ENCODE data around the gene TMCC1. TPM values are rescaled to one million over a fixed set of nuclear protein-coding genes. Genes with fewer than 3 reads are reported as not detected.
A peak's percentile ranks its signal among the peaks of the same experiment; 100 is the strongest.

The TMCC1 gene
- total and polyA plus RNA-seq, 12 donors, result 5.3 to 36.0 (median 27.2) TPM

- H3K4me1 ChIP-seq, result peaks cover 19 to 80% (median 75%) of the 10 kb centered on the region in 9 donors
- intact Hi-C loops (cut with DNase I), result loop anchor here in 4 of 10 donors (2.0 to 5.0 kb wide), 3 partner anchors 41 to 96 kb away; no protein-coding TSS in a partner anchor
Measured at GRCh38 chr3:129602730-129603560, 290.6 kb downstream of the TMCC1 start.

GRCh38 chr3:129602309-129602708 lies 291.2 kb downstream of the TMCC1 start:
- H3K9me3 ChIP-seq, result no peaks in the 10 kb centered on the region
- H3K27ac ChIP-seq, result peak overlapping the region; percentile 75 to 99 (median 92)
- H3K36me3 ChIP-seq, result peaks cover 0 to 16% (median 0%) of the 10 kb centered on the region in 9 donors
- H3K4me3 ChIP-seq, result peak overlapping the region; percentile 20 to 91 (median 74)
- DNase-seq, result no peak
- WGBS, 2 donors, result 56 to 70% methylated on average over 11 of the region's 11 CpGs
- H3K27me3 ChIP-seq, result peaks cover 0 to 18% (median 4%) of the 10 kb centered on the region in 7 donors
- intact Hi-C loops (cut with DNase I), result loop anchor here in 4 of 10 donors (2.0 to 5.0 kb wide), 3 partner anchors 40 to 95 kb away; no protein-coding TSS in a partner anchor
- H3K4me1 ChIP-seq, result peaks cover 21 to 80% (median 75%) of the 10 kb centered on the region in 9 donors
- no peak for TF ChIP-seq CTCF (IDR thresholded peaks at IDR 0.05)
- ATAC-seq, result no peak

More at GRCh38 chr3:129602730-129603560, 290.6 kb downstream of the TMCC1 start:
- peak overlapping the region; percentile 75 to 99 (median 92) for H3K27ac ChIP-seq
- peaks cover 0 to 16% (median 0%) of the 10 kb centered on the region in 9 donors for H3K36me3 ChIP-seq
- peak; percentile 46 to 71 (median 68) for ATAC-seq
- peak overlapping the region; percentile 62 to 91 (median 74) for H3K4me3 ChIP-seq
- peak; percentile 79 to 88 for DNase-seq
- no peak for TF ChIP-seq CTCF (IDR thresholded peaks at IDR 0.05)
- peaks cover 0 to 18% (median 4%) of the 10 kb centered on the region in 7 donors for H3K27me3 ChIP-seq
- WGBS, 2 donors, result 40 to 48% methylated on average over 15 of the region's 15 CpGs
- no peaks in the 10 kb centered on the region for H3K9me3 ChIP-seq

GRCh38 chr3:129601713-129602112 lies 291.8 kb downstream of the TMCC1 start:
- no peak for TF ChIP-seq CTCF (IDR thresholded peaks at IDR 0.05)
- Histone ChIP-seq H3K4me1 (peaks cover 26 to 82% (median 79%) of the 10 kb centered on the region in 9 donors), H3K4me3 (peak overlapping the region in 8 of 10 donors; percentile 62 to 91 (median 76)), H3K27ac (peak overlapping the region in 9 of 10 donors; percentile 86 to 99 (median 92)), H3K27me3 (peaks cover 0 to 18% (median 4%) of the 10 kb centered on the region in 7 donors), H3K9me3 (no peaks in the 10 kb centered on the region), H3K36me3 (peaks cover 0 to 16% (median 0%) of the 10 kb centered on the region in 9 donors)
- WGBS, 2 donors, result 59 to 64% methylated on average over 5 of the region's 5 CpGs
- ATAC-seq (no peak), DNase-seq (no peak)
- intact Hi-C loops (cut with DNase I), result loop anchor here in 4 of 10 donors (2.0 to 5.0 kb wide), 3 partner anchors 39 to 94 kb away; no protein-coding TSS in a partner anchor

GRCh38 chr3:129600348-129600747 lies 293.2 kb downstream of the TMCC1 start:
- H3K4me1 ChIP-seq, result peaks cover 32 to 94% (median 90%) of the 10 kb centered on the region in 9 donors
- WGBS, 2 donors, result 71 to 80% methylated on average over 2 of the region's 2 CpGs
- ATAC-seq (no peak), DNase-seq (no peak)
- no peak for TF ChIP-seq CTCF (IDR thresholded peaks at IDR 0.05)
- peaks cover 0 to 8% (median 0%) of the 10 kb centered on the region in 7 donors for H3K27me3 ChIP-seq
- peak overlapping the region in 9 of 10 donors; percentile 86 to 99 (median 92) for H3K27ac ChIP-seq
- H3K4me3 ChIP-seq, result peak overlapping the region in 6 of 10 donors; percentile 15 to 66 (median 34)
- H3K9me3 ChIP-seq, result no peaks in the 10 kb centered on the region
- intact Hi-C loops (cut with DNase I), result loop anchor here in 3 of 10 donors (5.0 kb wide), 2 partner anchors 38 to 93 kb away; no protein-coding TSS in a partner anchor
- peaks cover 0 to 16% (median 0%) of the 10 kb centered on the region in 9 donors for H3K36me3 ChIP-seq
